SK-N-SH (cell line): ENCODE data around the gene ARMC7. TPM values are rescaled to one million over a fixed set of nuclear protein-coding genes. Genes with fewer than 3 reads are reported as not detected.

ENCODE experiments used
- CTCF ChIA-PET: fragments of 300-600, 350-600 bp; formaldehyde crosslinking; extraction: SDS; loops from one replicate; lab custom pipeline; 2021; lab: Yijun Ruan, JAX
- POLR2A ChIA-PET: fragments of 350-600 bp; sonication (Branson Sonifier 250); formaldehyde crosslinking; extraction: SDS; loops from one replicate; lab custom pipeline; 2020; ENCODE audit warnings: antibody characterized with exemption, inconsistent platforms; lab: Yijun Ruan, JAX
- DNase-seq: peaks from one replicate; pipeline ENCODE4 v3.0.0; 2012
- H2AFZ ChIP-seq: fragments of 200-600 bp; sonication (generic); 2 replicates; pipeline ENCODE4 v1.8.1; 2016; ENCODE audit warnings: antibody characterized with exemption, mild to moderate bottlenecking, low read depth
- H3F3A ChIP-seq: fragments of 200-600 bp; sonication (generic); replicated peaks from 2 replicates; pipeline ENCODE3; 2016; ENCODE audit warnings: antibody characterized with exemption, mild to moderate bottlenecking; ENCODE audit not compliant: insufficient read depth
- H3K27ac ChIP-seq, 2 experiments: fragments of 200-500 bp in 1 of 2; fragments of 200-600 bp in 1 of 2; sonication (Bioruptor generic) in 1 of 2; sonication (generic), shearing (Covaris generic) in 1 of 2; 2 replicates each; pipeline versions ENCODE4 v1.5.1 to v1.6.1; 2014 to 2016; ENCODE audit warnings: low read depth in 2 of 2, inconsistent platforms in 1 of 2, low read length in 1 of 2, mild to moderate bottlenecking in 1 of 2, mixed read lengths in 1 of 2
- H3K27me3 ChIP-seq: fragments of 200-600 bp; sonication (generic), shearing (Covaris generic); 2 replicates; pipeline ENCODE4 v1.6.1; 2016; ENCODE audit warnings: mixed run types; ENCODE audit not compliant: insufficient read depth
- H3K36me3 ChIP-seq, 2 experiments: fragments of 200-500 bp in 1 of 2; fragments of 200-600 bp in 1 of 2; sonication (Bioruptor generic) in 1 of 2; sonication (generic) in 1 of 2; replicated peaks in 1 of 2; 2 replicates each; pipeline versions ENCODE3 to v1.5.1; 2014 to 2016; ENCODE audit warnings: low read length in 1 of 2, mild to moderate bottlenecking in 1 of 2; ENCODE audit not compliant: insufficient read depth in 2 of 2, control insufficient read depth in 1 of 2
- H3K4me1 ChIP-seq, 2 experiments: fragments of 200-500 bp in 1 of 2; fragments of 200-600 bp in 1 of 2; sonication (Bioruptor generic) in 1 of 2; sonication (generic), shearing (Covaris generic) in 1 of 2; 2 replicates each; pipeline versions ENCODE4 v1.5.1 to v1.6.1; 2014 to 2016; ENCODE audit warnings: low read depth in 1 of 2, low read length in 1 of 2, mixed run types in 1 of 2; ENCODE audit not compliant: insufficient read depth in 2 of 2, control insufficient read depth in 1 of 2
- H3K4me2 ChIP-seq: fragments of 200-600 bp; sonication (generic), shearing (Covaris generic); 2 replicates; pipeline ENCODE4 v1.6.1; 2017; ENCODE audit warnings: mixed run types
- H3K4me3 ChIP-seq, 2 experiments: fragments of 200-500 bp in 1 of 2; fragments of 200-600 bp in 1 of 2; sonication (Bioruptor generic) in 1 of 2; sonication (generic), shearing (Covaris generic) in 1 of 2; 2 replicates each; pipeline versions ENCODE4 v1.5.1 to v1.8.1; 2014 to 2016; ENCODE audit warnings: low read depth in 2 of 2, inconsistent platforms in 1 of 2, low read length in 1 of 2, mild to moderate bottlenecking in 1 of 2, mixed read lengths in 1 of 2, moderate library complexity in 1 of 2
- H3K79me2 ChIP-seq: fragments of 200-600 bp; sonication (generic); 2 replicates; pipeline ENCODE4 v1.8.1; 2017; ENCODE audit warnings: mild to moderate bottlenecking; ENCODE audit not compliant: insufficient read depth
- H3K9ac ChIP-seq: fragments of 200-600 bp; sonication (generic); 2 replicates; pipeline ENCODE4 v1.6.1; 2017; ENCODE audit warnings: mixed run types
- H3K9me2 ChIP-seq: fragments of 200-600 bp; sonication (generic); 2 replicates; pipeline ENCODE4 v1.6.1; 2017; ENCODE audit warnings: mixed run types
- H3K9me3 ChIP-seq: fragments of 200-600 bp; sonication (generic); 2 replicates; pipeline ENCODE4 v1.6.1; 2017; ENCODE audit warnings: mixed run types, mild to moderate bottlenecking, moderate library complexity
- H4K20me1 ChIP-seq: fragments of 200-600 bp; sonication (generic); 2 replicates; pipeline ENCODE4 v1.6.1; 2017; ENCODE audit warnings: mild to moderate bottlenecking, mixed run types; ENCODE audit not compliant: insufficient read depth
- EZH2phosphoT487 ChIP-seq: fragments of 200-600 bp; sonication (generic); IDR thresholded peaks from 2 replicates; pipeline ENCODE4 v1.6.1; 2017; ENCODE audit warnings: low read depth, mixed run types, mild to moderate bottlenecking, antibody characterized with exemption, moderate library complexity, borderline replicate concordance
- FOXM1 ChIP-seq: IDR thresholded peaks from 2 replicates; pipeline ENCODE4 v1.4.0; 2012; ENCODE audit warnings: low read depth, mild to moderate bottlenecking
- GABPA ChIP-seq: IDR thresholded peaks from 2 replicates; pipeline ENCODE4 v1.4.0; 2012; ENCODE audit warnings: low read depth, mild to moderate bottlenecking
- GATA2 ChIP-seq: sonication (generic); formaldehyde crosslinking; IDR thresholded peaks from 2 replicates; pipeline ENCODE4 v1.5.0; 2020; ENCODE audit warnings: mild to moderate bottlenecking, missing genetic modification reagents
- JUND ChIP-seq: IDR thresholded peaks from 2 replicates; pipeline ENCODE4 v1.4.0; 2012
- USF1 ChIP-seq: IDR thresholded peaks from 2 replicates; pipeline ENCODE4 v1.4.0; 2012; ENCODE audit warnings: low read depth, borderline replicate concordance
- WGBS: methylation state at CpG from one replicate; pipeline ENCODE4 v1.1.6; 2017; ENCODE audit warnings: low lambda C conversion rate; 5-methylcytosine and 5-hydroxymethylcytosine counted together
- polyA plus RNA-seq, 3 experiments: library from polyadenylated mRNA; depleted of rRNA; stranded (reverse); fragments of >200 nt; gene quantifications; 2 replicates each; pipeline ENCODE4 v1.2.3, GENCODE V29; 2012

ARMC7 gene
- polyA plus RNA-seq, 1 of the 3 experiments (the other 2 are of a cell fraction): 10.8 TPM

GRCh38 chr17:75109046-75109406, 743 bp upstream of the ARMC7 start:
- no peaks in the 10 kb centered on the region for H3K9me3 ChIP-seq
- peak overlapping the region; percentile 66; the same call in 1 of the 2 replicates for H3K9ac ChIP-seq
- H2AFZ ChIP-seq: peak overlapping the region; percentile 98; the same call in 1 of the 2 replicates
- H3K27ac ChIP-seq: no peak overlapping the region
- ChIA-PET POLR2A (interaction anchor here (0.7 to 2.9 kb wide), 7 partner anchors 14 to 121 kb away, joined by 3 to 12 read pairs (median 4); partner anchors contain the start of genes CDR2L, NT5C and NUP85), CTCF (interaction anchor here (1.0 to 11.4 kb wide), 5 partner anchors 21 to 147 kb away, joined by 3 to 422 read pairs (median 7); partner anchors contain the start of genes NT5C and NUP85)
- TF ChIP-seq GATA2: no peak
- no peaks in the 10 kb centered on the region for H3K27me3 ChIP-seq
- H3K4me1 ChIP-seq: peaks cover 0 to 21% of the 10 kb centered on the region in 2 experiments; a peak in 1 of 4 replicates
- peak overlapping the region; percentile 94 for H3K4me2 ChIP-seq
- H3K9me2 ChIP-seq: no peaks in the 10 kb centered on the region
- DNase-seq: peak; percentile 67
- WGBS: 66% methylated on average over 21 of the region's 22 CpGs
- H3K36me3 ChIP-seq: no peaks in the 10 kb centered on the region
- no peaks in the 10 kb centered on the region for H4K20me1 ChIP-seq
- peaks cover 15% of the 10 kb centered on the region for H3F3A ChIP-seq
- peaks cover 10% of the 10 kb centered on the region; the same call in 1 of the 2 replicates for H3K79me2 ChIP-seq
- H3K4me3 ChIP-seq: peak overlapping the region; percentile 67 to 75

GRCh38 chr17:75110234-75110937, 617 bp downstream of the ARMC7 start:
- Histone ChIP-seq H3K79me2 (peaks cover 16% of the 10 kb centered on the region; the same call in 1 of the 2 replicates), H2AFZ (peak overlapping the region; percentile 98), H3K4me2 (peak overlapping the region; percentile 94), H3K36me3 (peaks cover 0 to 6% of the 10 kb centered on the region in 2 experiments), H4K20me1 (no peaks in the 10 kb centered on the region), H3K4me1 (peaks cover 0 to 24% of the 10 kb centered on the region in 2 experiments; a peak in 1 of 4 replicates), H3K9ac (peak overlapping the region; percentile 66; the same call in 1 of the 2 replicates), H3K9me2 (no peaks in the 10 kb centered on the region), H3K27me3 (no peaks in the 10 kb centered on the region), H3K27ac (peak overlapping the region in 1 of 2 experiments; percentile 60; a peak in 2 of 4 replicates), H3F3A (peaks cover 19% of the 10 kb centered on the region), H3K4me3 (peak overlapping the region; percentile 67 to 75), H3K9me3 (no peaks in the 10 kb centered on the region)
- ChIA-PET POLR2A (interaction anchor here (0.6 to 2.9 kb wide), 8 partner anchors 19 to 123 kb away, joined by 3 to 12 read pairs (median 6); partner anchors contain the start of genes CDR2L, JPT1, NT5C and NUP85), CTCF (interaction anchor here (0.8 to 11.4 kb wide), 12 partner anchors 9 to 302 kb away, joined by 3 to 422 read pairs (median 4); partner anchors contain the start of genes MIF4GD, NT5C and NUP85)
- 21% methylated on average over 39 of the region's 40 CpGs for WGBS
- DNase-seq: no peak
- no peak for TF ChIP-seq JUND
- TF ChIP-seq EZH2phosphoT487: no peak
- no peak for TF ChIP-seq FOXM1
- TF ChIP-seq, all 33 proteins: peak for 0

GRCh38 chr17:75111777-75112335, 2.1 kb downstream of the ARMC7 start:
- peaks cover 0 to 15% of the 10 kb centered on the region in 2 experiments; a peak in 1 of 4 replicates for H3K4me1 ChIP-seq
- TF ChIP-seq GABPA: no peak
- TF ChIP-seq USF1: no peak
- TF ChIP-seq, all 33 proteins: peak for 0
- Histone ChIP-seq H3K4me3 (no peak overlapping the region), H2AFZ (no peak overlapping the region), H3K79me2 (peaks cover 16% of the 10 kb centered on the region; the same call in 1 of the 2 replicates), H4K20me1 (no peaks in the 10 kb centered on the region), H3K27me3 (no peaks in the 10 kb centered on the region), H3K9me2 (no peaks in the 10 kb centered on the region), H3K36me3 (peaks cover 0 to 9% of the 10 kb centered on the region in 2 experiments), H3K4me2 (0 out of 2 replicates have a peak overlapping the region, but pooled peaks have one; percentile 12), H3F3A (peaks cover 19% of the 10 kb centered on the region), H3K9me3 (no peaks in the 10 kb centered on the region), H3K27ac (no peak overlapping the region), H3K9ac (no peak overlapping the region)
- no peak for DNase-seq
- ChIA-PET CTCF (interaction anchor here (0.9 to 11.4 kb wide), 10 partner anchors 18 to 150 kb away, joined by 3 to 422 read pairs (median 5); partner anchors contain the start of genes MRPL58, NT5C and NUP85), POLR2A (interaction anchor here (2.9 kb wide), 1 partner anchor 20 kb away, joined by 12 read pairs; the partner anchor contains the start of gene NT5C)
- WGBS: 93% methylated on average over 7 of the region's 7 CpGs
